Measurements from ENCODE around the gene RBM38.

The RBM38 gene

GRCh38 chr20:57374931-57375651, 16.1 kb upstream of the RBM38 start:
- in situ Hi-C loops (cut with MboI; ENCODE audit: low sequenced_read_pairs, unreplicated experiment) = loop anchor here (25.0 kb wide), 1 partner anchor 812 kb away; no protein-coding TSS in a partner anchor
- no peak for DNase-seq (ENCODE audit: low spot score)
- no peak for TF ChIP-seq CTCF (IDR thresholded peaks at IDR 0.05; ENCODE audit: borderline replicate concordance, control extremely low read depth, extremely low read depth, insufficient read depth, missing control alignments)

GRCh38 chr20:57375652-57376230, 15.5 kb upstream of the RBM38 start:
- no peak for DNase-seq (ENCODE audit: low spot score)
- in situ Hi-C loops (cut with MboI; ENCODE audit: low sequenced_read_pairs, unreplicated experiment) = loop anchor here (25.0 kb wide), 1 partner anchor 812 kb away; no protein-coding TSS in a partner anchor
- TF ChIP-seq CTCF (IDR thresholded peaks at IDR 0.05; ENCODE audit: borderline replicate concordance, control extremely low read depth, extremely low read depth, insufficient read depth, missing control alignments) = no peak

- in situ Hi-C loops (cut with MboI; ENCODE audit: low sequenced_read_pairs, unreplicated experiment) = loop anchor here (25.0 kb wide), 1 partner anchor 810 kb away; no protein-coding TSS in a partner anchor
- TF ChIP-seq CTCF (IDR thresholded peaks at IDR 0.05; ENCODE audit: borderline replicate concordance, control extremely low read depth, extremely low read depth, insufficient read depth, missing control alignments) = no peak
- DNase-seq (ENCODE audit: low spot score) = no peak
These were observed 13.8 kb upstream of the RBM38 start for GRCh38 chr20:57377350-57377749.

- no peak for TF ChIP-seq CTCF (IDR thresholded peaks at IDR 0.05; ENCODE audit: borderline replicate concordance, control extremely low read depth, extremely low read depth, insufficient read depth, missing control alignments)
- DNase-seq (ENCODE audit: low spot score) = no peak
- in situ Hi-C loops (cut with MboI; ENCODE audit: low sequenced_read_pairs, unreplicated experiment) = loop anchor here (25.0 kb wide), 1 partner anchor 809 kb away; no protein-coding TSS in a partner anchor
These were observed 13.1 kb upstream of the RBM38 start for GRCh38 chr20:57378107-57378506.

DNA sequence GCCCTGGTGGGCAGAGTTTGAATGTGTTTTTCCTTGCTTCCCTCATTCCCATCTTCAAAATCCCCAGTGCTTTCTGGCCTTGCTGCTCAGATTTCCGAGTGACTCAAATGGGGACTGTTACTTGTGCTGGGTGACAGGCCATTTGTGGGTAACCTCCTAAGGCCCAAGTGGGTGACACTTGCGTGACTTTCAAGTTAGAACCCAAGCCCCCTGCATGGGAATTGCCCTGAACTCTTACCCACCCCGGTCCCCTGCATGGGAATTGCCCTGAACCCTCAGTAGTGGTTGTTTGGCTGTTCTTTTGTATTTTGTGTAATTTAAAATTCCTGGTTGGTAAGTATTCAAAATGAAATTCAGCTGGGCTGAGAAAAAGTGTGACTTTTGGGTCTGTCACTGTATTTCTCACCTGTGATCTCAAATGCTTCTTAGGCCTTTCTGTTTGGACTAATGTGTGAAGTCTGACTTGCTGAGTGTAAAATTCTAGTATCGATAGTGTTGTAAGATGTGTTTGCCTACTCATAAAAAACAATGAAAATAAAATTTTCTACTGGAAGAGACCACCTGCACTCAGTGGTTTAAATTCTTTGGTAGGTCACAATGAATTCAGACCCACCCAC, 12.4 kb upstream of the RBM38 start:
- TF ChIP-seq CTCF (IDR thresholded peaks at IDR 0.05; ENCODE audit: borderline replicate concordance, control extremely low read depth, extremely low read depth, insufficient read depth, missing control alignments) = no peak
- DNase-seq (ENCODE audit: low spot score) = no peak
- in situ Hi-C loops (cut with MboI; ENCODE audit: low sequenced_read_pairs, unreplicated experiment) = loop anchor here (25.0 kb wide), 1 partner anchor 809 kb away; no protein-coding TSS in a partner anchor

GRCh38 chr20:57379263-57379647, 11.9 kb upstream of the RBM38 start:
- TF ChIP-seq CTCF (IDR thresholded peaks at IDR 0.05; ENCODE audit: borderline replicate concordance, control extremely low read depth, extremely low read depth, insufficient read depth, missing control alignments) = no peak
- no peak for DNase-seq (ENCODE audit: low spot score)
- in situ Hi-C loops (cut with MboI; ENCODE audit: low sequenced_read_pairs, unreplicated experiment) = loop anchor here (25.0 kb wide), 1 partner anchor 808 kb away; no protein-coding TSS in a partner anchor

Measured in GM13976 (cell line).